ENCODE measurements around the gene CDC26.

DNA sequence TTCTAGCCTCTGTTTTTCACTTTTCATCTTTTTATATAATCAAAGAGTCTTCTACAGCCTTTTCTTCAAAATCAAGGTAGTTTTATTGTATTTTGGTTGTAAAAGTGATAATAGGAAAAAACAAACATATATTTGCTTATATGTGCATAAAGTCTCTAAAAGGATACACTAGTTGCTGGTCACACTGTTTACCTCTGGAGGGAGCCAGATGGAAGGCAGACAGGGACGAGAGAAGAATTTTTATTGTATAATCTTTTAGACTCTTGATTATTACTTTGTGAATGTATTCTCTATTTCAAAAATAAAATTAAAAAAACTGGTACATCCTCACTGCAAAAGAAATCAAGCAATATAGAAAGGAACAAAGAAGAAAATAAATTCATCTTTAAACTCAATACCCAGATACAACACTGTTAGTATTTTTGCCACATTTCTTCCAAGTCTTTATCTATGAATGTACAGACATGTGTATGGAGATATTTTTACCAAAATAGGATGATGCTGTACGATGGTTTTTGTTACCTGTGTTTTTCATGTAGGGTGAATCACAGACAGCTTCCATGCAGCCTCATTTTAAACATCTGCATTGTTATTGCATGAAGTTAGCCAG, 33.9 kb upstream of the CDC26 start:
- TF ChIP-seq, protein P1, sequence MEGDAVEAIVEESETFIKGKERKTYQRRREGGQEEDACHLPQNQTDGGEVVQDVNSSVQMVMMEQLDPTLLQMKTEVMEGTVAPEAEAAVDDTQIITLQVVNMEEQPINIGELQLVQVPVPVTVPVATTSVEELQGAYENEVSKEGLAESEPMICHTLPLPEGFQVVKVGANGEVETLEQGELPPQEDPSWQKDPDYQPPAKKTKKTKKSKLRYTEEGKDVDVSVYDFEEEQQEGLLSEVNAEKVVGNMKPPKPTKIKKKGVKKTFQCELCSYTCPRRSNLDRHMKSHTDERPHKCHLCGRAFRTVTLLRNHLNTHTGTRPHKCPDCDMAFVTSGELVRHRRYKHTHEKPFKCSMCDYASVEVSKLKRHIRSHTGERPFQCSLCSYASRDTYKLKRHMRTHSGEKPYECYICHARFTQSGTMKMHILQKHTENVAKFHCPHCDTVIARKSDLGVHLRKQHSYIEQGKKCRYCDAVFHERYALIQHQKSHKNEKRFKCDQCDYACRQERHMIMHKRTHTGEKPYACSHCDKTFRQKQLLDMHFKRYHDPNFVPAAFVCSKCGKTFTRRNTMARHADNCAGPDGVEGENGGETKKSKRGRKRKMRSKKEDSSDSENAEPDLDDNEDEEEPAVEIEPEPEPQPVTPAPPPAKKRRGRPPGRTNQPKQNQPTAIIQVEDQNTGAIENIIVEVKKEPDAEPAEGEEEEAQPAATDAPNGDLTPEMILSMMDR (IDR thresholded peaks at IDR 0.05), result peak in 5 of 6 experiments; percentile 38 to 73 (median 49)
- no peak for TF ChIP-seq POLR2A (IDR thresholded peaks at IDR 0.05)

Measured in esophagus squamous epithelium (tissue), 4 donors.